NCI-H2227 (cell line): ENCODE results near the gene ZMAT2.
"Not testable (repeated sequence)": the region's sequence is repeated elsewhere in the genome, so short reads cannot be mapped to it uniquely, and the experiment has no call there.

ENCODE experiments used
- DNase-seq: peaks from one replicate; lab custom pipeline; 2025; ENCODE audit not compliant: unreplicated experiment; lab: John Stamatoyannopoulos, UW

ZMAT2 gene, protein sequence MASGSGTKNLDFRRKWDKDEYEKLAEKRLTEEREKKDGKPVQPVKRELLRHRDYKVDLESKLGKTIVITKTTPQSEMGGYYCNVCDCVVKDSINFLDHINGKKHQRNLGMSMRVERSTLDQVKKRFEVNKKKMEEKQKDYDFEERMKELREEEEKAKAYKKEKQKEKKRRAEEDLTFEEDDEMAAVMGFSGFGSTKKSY

DNA sequence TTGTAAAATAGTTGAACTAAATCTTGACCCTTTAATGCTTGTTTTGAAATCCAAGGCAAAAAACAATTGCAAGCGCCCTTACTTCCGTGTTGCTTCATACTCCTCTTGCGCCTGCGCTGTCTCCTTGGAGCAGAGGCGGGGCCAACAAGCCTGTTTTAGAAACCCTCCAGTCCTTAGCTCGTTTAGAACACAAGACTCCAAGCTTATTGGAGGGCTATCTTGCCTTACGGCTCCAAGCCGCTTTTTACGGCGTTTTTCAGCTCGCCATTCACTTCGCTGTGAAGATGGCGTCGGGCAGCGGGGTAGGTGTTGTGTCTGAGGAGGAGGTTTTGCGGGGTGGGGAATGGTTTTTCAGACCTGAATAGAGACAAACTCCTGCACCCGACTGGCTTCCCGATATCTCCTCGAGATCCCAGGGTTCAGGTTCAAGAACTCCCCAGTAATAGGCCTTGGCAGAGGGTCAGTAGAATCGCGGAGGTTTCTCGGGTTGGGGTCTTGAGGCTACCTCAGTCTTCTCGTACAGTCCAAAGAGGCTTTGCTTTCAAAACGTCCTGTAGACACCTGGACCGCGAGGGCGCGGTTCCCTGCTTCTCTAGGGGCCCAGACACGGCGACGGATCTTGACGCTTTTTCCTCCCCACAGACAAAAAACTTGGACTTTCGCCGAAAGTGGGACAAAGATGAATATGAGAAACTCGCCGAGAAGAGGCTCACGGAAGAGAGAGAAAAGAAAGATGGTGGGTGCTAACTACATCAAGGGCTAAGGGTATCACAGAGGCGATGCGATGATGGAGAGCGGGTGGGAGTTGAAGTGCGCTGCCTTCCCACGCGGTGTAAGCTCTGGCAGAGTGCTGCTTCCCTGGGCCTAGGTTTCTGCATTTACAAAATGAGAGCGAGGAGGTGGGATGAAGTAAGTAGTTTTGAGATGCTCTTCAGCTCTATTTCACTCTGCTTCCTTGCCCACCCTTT is at the start of gene ZMAT2:
Gene ZMAT2, plus strand, starts transcription at position 271 of the 968 bp plus-strand sequence. Its CDS starts 14 bp downstream, at position 285.
- peak; percentile 95 for DNase-seq

DNA sequence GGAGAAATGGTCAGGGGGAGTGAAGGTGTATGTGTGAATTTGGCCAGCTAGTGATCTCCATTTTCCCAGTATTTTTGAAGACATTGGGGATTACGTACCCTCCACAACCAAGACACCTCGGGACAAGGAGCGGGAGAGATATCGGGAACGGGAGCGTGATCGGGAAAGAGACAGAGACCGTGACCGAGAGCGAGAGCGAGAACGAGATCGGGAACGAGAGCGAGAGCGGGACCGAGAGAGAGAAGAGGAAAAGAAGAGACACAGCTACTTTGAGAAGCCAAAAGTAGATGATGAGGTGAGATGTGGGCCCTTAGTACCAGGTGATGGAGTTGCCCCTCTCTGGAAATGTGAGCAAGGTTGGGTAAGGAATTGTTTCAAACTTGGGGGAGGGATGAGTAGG is 41.4 kb upstream of the ZMAT2 start:
- no peak for DNase-seq

DNA sequence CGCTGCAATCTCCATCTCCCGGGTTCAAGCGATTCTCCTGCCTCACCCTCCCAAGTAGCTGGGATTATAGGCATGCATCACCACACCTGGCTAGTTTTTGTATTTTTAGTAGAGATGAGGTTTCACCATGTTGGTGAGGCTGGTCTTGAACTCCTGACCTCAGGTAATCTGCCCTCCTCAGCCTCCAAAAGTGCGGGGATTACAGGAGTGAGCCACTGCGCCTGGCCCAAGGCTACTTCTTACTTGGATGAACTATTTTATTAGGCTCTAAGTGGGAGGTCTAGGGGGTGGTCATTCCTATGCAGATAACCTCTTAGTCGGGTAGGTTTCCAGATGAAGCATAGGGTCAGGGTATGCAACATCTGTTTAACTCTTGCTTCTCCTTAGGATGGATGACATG is 39.9 kb upstream of the ZMAT2 start:
- DNase-seq = not testable (repeated sequence)

DNA sequence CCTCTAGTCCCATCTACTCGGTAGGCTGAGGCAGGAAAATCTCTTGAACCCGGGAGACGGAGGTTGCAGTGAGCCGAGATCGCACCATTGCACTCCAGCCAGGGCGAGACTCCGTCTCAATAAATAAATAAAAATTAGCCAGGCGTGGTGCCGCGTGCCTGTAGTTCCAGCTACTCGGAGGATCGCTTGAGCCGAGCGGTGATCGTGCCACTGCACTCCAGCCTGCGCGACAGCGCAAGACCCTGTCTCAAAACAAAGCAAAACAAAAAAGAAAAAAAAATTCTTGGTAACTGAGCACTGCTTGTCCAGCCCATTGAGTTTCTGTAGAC is 36.3 kb upstream of the ZMAT2 start:
- no peak for DNase-seq

DNA sequence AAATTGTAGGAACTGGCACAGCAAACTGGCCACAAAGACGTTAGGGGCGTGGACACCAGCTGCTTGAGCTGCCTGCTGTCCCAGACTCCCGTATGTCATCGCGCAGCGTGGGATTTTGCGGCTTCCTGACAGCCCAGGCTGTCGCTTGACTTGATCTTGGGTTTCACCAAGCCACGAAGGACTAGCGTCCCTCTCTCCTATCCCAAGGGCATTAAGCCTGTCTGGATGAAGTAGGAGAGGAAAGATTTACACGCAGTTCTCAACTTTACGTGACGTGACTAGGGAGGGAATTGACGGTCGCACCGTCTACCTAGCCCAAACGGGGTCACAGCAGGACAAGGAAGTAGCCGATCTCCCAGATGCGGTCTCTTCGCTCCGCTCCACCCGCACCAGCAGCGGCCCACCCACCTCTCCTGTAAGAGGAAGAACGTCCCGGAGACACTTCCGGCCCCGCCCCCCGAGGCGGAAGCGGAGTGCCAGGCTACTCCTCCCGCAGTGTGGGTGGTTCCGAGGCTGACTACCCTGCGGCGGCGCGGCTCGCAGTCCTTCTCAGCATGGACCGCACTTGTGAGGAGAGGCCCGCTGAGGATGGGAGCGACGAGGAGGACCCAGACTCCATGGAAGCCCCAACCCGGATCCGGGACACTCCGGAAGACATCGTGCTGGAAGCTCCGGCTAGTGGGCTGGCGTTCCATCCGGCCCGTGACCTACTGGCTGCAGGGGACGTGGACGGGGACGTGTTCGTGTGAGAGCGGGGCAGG is 35.7 kb upstream of the ZMAT2 start, which contains the start of gene WDR55:
Gene WDR55, plus strand, starts transcription at position 546 of the 761 bp plus-strand sequence. Its CDS starts 9 bp downstream, at position 555.
- DNase-seq = peak; percentile 94

DNA sequence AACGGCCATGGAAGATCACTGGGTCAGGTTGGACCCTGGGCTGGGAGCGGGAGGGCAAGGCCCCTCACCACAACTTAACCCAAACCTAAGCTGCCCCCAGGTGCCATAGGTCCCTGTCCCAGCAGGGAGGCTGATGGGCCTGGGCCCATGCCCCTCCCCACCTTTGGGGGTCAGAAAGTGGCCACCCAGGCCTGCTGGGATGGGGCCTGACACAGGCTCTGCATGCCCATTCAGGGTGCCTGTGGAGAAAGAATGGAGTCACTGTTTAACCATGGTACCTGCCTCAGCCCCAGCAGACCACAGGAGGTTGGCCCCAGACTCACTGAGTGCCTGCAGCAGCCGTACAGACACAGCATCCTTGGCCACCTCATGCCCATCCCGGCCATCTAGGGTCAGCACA is 29.2 kb upstream of the ZMAT2 start:
- not testable (repeated sequence) for DNase-seq

DNA sequence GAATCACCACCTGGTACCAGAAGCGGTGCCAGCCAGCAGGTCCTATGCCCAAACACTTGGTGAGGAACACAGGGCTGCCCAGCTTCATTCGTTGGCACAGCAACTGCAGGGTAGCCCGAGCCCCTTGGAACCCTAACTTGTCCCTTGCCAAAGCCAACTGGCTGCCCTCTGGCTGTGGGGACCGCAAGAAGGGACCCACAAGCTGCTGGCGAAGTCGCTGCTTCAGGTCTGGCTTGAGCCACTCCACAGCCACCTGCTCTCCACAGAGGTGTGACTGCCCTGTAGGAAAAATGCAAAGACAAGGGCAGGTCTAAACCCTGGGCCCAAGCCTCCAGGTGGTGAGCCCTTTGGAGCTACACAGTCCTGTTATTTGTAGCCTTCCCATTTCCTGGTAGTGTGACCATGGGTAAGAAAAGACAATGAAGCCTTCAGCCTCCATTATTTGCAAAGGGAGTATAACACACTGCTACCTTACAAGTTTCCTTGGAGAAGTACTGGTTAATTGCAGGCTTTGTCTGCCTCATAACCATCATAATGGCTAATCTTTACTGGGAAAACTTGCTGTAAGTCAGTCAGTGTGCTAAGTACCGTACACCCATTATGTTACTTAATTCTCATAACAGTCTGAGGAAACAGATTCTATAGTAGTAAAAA is 28.6 kb upstream of the ZMAT2 start:
- DNase-seq = no peak

DNA sequence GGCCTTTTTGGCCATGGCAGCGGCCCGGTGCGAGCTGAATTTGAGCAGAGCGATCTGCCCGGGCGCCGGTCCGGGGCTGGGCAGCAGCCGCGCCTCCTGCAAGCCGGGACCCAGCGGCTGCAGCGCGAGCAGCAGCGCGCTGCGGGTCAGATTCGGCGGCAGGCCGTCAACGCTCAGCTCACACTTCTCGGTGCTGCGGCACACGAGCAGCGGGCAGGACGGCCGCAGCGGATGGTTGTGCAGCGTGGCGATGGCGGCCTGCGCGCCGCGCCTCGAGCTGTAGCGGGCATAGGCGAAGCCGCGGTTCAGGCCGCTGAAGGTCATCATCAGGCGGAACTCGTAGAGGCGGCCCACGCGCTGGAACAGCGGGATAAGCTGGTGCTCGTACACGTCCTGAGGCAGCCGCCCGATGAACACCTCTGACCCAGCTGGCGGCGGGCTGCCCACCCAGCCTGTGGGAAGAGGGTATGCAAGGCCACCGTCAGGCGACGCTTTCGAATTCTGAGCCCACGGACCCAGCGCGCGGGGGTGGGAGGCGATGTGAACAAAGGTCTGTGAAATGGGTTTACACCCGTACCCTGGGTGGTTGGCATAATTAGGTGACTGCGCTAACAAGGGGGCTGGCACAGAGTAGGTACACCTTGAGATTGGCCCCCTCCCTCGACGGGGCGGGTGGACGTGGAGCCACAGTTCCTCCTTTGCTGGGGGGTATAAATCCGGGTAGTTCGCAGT is 27.6 kb upstream of the ZMAT2 start:
- DNase-seq = no peak

DNA sequence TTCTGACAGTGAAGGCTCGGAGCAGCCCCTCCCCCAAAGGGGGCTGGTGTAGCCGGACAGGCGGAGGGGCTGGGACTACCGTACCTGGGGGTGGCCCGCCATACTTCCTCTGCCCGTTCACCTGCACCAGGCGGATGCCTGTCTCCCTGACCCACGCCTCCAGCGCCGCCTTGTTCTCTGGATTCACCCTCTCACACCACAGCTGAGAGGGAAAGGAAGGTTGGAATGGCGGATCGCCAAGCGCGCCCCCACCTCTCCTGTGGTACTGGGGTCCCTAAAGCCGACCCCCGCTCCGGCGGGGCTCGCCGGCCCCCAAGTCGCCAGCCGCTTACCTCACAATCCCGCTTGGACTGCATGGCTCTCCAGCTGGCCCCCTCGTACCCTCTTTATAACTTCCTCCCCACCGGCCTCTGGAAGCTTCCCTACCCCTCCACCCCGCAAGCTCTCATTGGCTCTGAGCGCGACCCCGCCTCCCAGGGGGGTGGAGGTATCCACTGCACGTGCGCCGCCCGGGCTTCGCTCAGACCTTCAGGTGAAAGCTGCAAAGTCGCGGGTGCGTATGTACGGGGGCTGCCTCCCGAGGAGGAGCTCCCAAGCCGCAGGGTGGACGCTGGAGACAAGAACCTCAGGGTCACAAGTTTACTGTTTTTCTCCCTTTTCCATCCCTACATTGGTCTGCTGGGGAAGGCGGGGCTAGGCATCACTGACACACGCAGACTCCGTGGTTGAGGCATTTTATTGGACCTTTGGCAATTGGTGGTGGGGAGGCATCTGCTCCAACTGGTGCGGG is 26.9 kb upstream of the ZMAT2 start, which contains the start of gene DND1:
Gene DND1, minus strand, starts transcription at position 390 of the 790 bp plus-strand sequence. Its CDS starts 34 bp downstream, at position 356.
- DNase-seq = no peak

DNA sequence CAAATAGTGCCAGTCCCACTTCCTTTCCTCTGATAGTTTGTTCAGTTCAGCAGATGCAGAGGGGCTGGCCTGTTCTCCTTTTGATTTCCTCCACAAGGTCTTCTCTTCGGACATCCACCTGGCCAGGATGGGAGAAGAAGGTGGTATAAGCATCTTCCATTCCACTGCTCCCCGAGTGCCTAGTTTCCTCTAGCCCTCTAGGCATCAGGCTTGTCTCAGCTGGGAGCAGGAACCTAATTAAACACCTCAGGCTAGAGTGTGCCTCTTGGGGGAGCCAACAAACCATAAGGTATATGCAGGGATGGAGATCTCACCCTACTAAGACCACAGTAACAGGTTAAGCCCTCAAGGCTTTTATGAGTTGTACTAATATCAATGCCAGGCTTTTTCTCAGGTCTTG is 26.0 kb upstream of the ZMAT2 start:
- DNase-seq = no peak

DNA sequence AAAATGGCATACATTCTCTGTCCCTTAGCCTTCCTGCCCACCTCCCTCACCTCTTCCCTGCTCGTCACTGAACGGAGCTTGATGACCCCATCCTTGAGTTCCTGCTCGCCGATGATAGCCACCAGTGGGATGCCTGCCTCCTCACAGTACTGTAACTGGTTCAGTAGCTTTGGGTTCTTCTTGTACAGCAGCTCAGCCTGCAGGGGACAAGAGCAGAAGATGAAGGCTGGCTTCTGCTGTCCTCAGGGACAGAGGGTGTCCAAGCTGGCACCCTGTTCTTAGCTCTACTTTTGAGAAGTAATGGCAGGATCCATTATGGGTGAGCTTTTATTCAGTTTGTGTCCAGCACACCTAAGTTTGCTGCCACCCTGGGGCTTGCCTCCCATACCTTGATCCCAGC is 25.6 kb upstream of the ZMAT2 start:
- DNase-seq = no peak

DNA sequence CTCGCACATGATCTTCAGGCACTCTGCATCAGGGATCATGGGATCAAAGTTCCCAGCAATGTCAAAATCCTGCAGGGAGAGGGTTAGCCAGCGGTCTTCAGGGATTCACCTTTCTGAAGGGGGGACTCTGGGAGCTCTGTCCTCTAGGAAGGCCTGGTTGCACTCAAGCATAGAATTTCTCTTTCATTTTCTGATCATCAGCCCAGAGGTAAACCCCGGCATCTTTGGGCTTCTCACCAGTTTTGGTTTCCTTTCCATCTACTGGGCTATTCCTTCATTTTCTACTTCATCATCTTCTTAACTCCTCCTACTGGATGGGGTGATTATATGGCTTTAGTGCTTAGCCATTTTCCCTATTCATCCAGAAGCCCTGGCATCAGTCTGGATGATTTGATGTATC is 22.3 kb upstream of the ZMAT2 start:
- no peak for DNase-seq

DNA sequence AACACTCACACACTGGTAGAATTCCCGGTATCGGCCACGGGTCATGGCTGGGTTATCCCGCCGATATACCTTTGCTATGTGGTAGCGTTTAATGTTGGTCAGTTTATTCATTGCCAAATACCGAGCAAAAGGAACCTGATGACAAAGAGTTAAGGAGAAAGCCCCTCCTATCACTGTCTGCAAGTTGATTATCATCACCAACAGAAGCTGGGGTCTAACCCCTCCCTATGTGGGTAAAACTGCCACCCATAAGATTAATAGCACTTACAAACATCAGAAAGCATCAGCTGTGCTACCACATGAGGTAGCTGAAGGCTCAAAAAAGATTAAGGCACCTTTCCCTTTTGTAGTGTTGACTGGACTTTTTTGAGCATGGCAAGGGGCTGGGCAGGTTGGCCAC is 21.3 kb upstream of the ZMAT2 start:
- DNase-seq = no peak

DNA sequence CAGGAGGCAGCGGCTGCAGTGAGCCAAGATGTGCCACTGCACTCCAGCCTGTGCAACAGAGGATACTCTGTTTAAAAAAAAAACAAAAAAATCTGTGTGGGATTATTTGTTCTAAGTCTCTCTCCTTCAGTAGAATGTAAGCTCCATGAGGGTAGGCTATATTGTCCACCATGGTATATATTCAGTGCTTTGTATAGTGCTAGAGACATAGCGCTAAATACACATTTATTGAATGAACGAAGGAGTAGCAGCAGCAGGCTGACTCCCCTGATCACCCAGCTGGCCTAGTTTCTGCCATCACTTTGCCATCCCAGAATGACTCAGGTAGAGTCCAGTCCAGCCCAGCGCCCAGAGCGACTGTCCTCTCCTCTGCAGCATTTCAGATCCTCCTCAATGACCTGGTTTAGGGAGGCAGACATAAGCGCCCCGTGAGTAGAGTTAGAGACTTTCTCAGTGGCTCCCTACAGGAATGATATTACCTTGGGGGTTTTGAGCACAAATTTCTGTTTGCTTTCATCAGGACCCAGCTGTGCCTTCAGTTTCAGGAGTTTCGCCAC is 9.8 kb upstream of the ZMAT2 start:
- DNase-seq = no peak

DNA sequence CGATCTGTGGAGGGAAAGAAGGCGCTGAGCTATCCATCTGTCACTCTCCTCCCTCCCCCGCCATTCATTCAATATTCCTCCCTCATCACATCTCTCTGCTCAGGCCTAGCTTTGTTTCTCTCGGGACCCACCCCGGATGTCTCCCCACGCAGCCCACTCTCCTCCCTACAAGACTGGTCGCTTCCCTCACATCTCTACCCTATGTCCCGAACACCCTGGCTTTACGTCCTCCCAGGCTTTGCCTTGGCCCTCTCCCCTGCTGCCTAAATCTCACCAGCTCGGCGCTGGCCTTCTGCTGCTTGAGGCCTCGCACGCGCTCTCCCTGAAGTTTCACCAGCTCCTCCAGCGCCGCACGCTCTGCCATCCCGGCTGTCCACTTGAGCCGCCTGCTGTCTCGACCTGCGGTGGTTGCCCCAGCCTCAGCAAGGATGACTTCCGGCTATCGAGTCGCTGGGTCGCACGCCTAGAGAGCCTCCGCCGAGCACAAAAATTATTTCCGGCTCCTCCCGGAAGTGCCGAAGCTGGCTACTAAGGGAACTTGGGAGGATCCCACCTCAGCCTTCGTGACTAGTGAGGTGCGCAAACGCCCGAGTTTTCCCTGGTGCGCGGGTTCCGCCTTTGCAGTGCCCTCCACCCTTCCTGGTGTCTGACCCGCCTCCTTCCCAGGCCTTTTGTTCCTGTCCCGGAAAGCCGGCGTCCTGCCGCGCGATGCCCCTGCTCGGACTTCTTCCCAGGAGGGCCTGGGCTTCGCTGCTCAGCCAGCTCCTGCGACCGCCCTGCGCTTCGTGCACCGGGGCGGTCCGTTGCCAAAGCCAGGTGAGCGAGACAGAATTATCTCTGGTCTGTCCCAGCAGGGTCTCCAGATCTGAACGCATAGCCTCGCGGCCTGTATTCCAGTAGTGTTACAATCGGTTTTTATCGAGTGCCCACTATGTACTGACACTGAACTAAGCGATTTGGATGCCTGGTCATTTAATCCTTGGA is 9.0 kb upstream of the ZMAT2 start, which contains the start of the genes HARS1 and HARS2:
Gene HARS1, minus strand, starts transcription at position 430 of the 984 bp plus-strand sequence. Its CDS starts 66 bp downstream, at position 364.
Gene HARS2, plus strand, starts transcription at position 515 of the 984 bp plus-strand sequence. Its CDS starts 194 bp downstream, at position 709.
- peak; percentile 94 for DNase-seq

DNA sequence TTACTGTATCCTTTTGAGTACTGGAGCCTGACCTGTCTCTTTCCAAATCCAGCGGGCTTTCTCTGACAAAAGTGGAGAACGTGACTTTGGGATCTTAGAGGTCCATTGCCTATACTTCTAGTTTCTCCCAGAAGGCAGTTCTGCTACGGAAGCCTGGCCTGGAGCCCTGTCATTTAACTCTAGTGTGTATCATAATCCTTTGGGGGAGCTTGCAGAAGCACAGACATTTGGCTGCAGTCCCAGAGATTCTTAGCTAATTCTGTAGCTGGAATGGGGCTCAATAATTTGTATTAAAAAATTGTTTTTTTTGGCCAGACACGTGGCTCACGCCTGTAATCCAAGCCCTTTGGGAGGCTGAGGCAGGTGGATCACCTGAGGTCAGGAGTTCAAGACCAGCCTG is 6.0 kb upstream of the ZMAT2 start:
- DNase-seq = no peak

DNA sequence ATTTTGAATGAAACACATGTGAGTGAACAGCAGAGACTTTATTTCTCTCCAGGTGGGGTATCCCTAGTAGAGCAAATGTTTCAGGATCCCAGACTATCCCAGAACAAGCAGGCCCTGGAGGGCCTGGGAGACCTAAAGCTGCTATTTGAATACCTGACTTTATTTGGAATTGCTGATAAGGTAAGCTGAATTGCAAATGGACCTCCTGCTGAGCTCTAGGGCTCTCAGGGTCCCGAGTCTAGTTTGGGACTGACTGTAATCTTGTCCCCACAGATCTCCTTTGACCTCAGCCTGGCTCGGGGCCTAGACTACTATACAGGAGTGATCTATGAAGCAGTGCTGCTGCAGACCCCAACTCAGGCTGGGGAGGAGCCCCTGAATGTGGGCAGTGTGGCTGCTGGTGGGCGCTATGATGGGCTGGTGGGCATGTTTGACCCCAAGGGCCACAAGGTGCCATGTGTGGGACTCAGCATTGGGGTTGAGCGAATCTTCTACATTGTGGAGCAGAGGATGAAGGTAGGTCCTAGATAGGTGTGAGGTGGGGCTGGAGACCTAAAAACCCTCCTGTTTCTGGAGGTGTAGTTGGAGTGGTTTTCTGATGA is 3.3 kb upstream of the ZMAT2 start:
- no peak for DNase-seq
